Hepatocyte (in vitro differentiated cells): Measurements from ENCODE around the gene NOXA1.

Experiments used
- CTCF ChIP-seq: fragments of 200-600 bp; sonication (generic); IDR thresholded peaks from 2 replicates; pipeline ENCODE4 v1.5.1; 2016; ENCODE audit warnings: antibody characterized with exemption, mild to moderate bottlenecking; ENCODE audit not compliant: poor library complexity
- EZH2phosphoT487 ChIP-seq: fragments of 200-600 bp; sonication (generic); IDR thresholded peaks from one replicate; pipeline ENCODE4 v1.6.1; 2018; ENCODE audit warnings: antibody characterized with exemption, mild to moderate bottlenecking, low read depth, moderate library complexity; ENCODE audit not compliant: unreplicated experiment, severe bottlenecking

- TF ChIP-seq CTCF (no peak), EZH2phosphoT487 (no peak)
Observed at GRCh38 chr9:137434498-137435380, 11.5 kb downstream of the NOXA1 start.
